ENCODE results near the gene NUCKS1. TPM values are rescaled to one million over a fixed set of nuclear protein-coding genes. Genes with fewer than 3 reads are reported as not detected.

NUCKS1 gene
- total and polyA plus RNA-seq, 2 of the 13 experiments (the other 11 are each of a cell fraction or from before 2014, with no cell fraction given): 35.5 to 117 TPM

DNA sequence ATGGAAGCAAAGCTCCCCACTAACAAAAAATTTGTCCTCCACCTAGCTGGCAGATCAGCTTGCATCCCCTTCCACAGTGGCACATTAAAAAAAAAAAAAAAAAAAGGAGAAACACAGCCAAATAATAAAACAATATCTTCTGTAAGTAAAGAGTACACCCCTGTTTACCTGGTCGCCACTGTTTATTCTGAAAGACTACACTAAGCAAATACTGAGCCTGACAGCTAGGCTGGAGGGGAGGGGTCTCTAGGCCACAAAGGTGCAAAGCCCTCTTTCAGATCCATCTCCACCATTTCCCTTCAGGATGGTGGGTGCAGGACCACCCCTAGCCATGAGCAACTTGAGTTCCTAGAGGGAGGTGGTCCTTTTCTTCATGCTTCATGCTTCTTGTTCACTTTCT lies 46.9 kb downstream of the NUCKS1 start (continued):
- TF ChIP-seq, protein P1, sequence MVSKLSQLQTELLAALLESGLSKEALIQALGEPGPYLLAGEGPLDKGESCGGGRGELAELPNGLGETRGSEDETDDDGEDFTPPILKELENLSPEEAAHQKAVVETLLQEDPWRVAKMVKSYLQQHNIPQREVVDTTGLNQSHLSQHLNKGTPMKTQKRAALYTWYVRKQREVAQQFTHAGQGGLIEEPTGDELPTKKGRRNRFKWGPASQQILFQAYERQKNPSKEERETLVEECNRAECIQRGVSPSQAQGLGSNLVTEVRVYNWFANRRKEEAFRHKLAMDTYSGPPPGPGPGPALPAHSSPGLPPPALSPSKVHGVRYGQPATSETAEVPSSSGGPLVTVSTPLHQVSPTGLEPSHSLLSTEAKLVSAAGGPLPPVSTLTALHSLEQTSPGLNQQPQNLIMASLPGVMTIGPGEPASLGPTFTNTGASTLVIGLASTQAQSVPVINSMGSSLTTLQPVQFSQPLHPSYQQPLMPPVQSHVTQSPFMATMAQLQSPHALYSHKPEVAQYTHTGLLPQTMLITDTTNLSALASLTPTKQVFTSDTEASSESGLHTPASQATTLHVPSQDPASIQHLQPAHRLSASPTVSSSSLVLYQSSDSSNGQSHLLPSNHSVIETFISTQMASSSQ (IDR thresholded peaks at IDR 0.05; ENCODE audit: low read depth): 0 out of 2 replicates have a peak, but pooled peaks have one; percentile 22
- TF ChIP-seq, protein P1 (CRISPR knock-in tag; IDR thresholded peaks at IDR 0.05; ENCODE audit: borderline replicate concordance): no peak
- TF ChIP-seq BRF2 (CRISPR knock-in tag; IDR thresholded peaks at IDR 0.05) (no peak), ZFAT (CRISPR knock-in tag; conservative IDR thresholded peaks at IDR 0.05) (no peak), PHF5A (CRISPR knock-in tag; IDR thresholded peaks at IDR 0.05; ENCODE audit: low read depth, unreplicated experiment) (no peak), ZNF543 (CRISPR knock-in tag; IDR thresholded peaks at IDR 0.05) (no peak), SMC3 (IDR thresholded peaks at IDR 0.05; ENCODE audit: low read length) (no peak), ZNF7 (CRISPR knock-in tag; IDR thresholded peaks at IDR 0.05) (no peak), ZFX (CRISPR knock-in tag; IDR thresholded peaks at IDR 0.05; ENCODE audit: low read depth) (no peak), RXRA (CRISPR knock-in tag; IDR thresholded peaks at IDR 0.05) (no peak), GATAD2A (CRISPR knock-in tag; IDR thresholded peaks at IDR 0.05) (peak; percentile 79), HDAC2 (CRISPR knock-in tag; IDR thresholded peaks at IDR 0.05) (peak; percentile 52; the same call in 1 of the 2 replicates), KLF6 (CRISPR knock-in tag; IDR thresholded peaks at IDR 0.05) (no peak), PCBP1 (IDR thresholded peaks at IDR 0.05; ENCODE audit: borderline replicate concordance, low read depth, low read length) (no peak), ZNF510 (CRISPR knock-in tag; IDR thresholded peaks at IDR 0.05; ENCODE audit: low read depth) (no peak), FLYWCH1 (CRISPR knock-in tag; IDR thresholded peaks at IDR 0.05) (no peak), TGIF2 (CRISPR knock-in tag; IDR thresholded peaks at IDR 0.05) (no peak), GATA4 (IDR thresholded peaks at IDR 0.05; ENCODE audit: borderline replicate concordance, low read depth) (no peak), TOE1 (CRISPR knock-in tag; IDR thresholded peaks at IDR 0.05) (no peak), ZBTB7A (CRISPR knock-in tag; IDR thresholded peaks at IDR 0.05) (peak; percentile 85), MEF2D (CRISPR knock-in tag; IDR thresholded peaks at IDR 0.05) (no peak), POLR2A (IDR thresholded peaks at IDR 0.05; ENCODE audit: insufficient read depth in 1 of 2, low read depth in 2 of 2, low read length in 2 of 2) (no peak)
- TF ChIP-seq, protein P2, sequence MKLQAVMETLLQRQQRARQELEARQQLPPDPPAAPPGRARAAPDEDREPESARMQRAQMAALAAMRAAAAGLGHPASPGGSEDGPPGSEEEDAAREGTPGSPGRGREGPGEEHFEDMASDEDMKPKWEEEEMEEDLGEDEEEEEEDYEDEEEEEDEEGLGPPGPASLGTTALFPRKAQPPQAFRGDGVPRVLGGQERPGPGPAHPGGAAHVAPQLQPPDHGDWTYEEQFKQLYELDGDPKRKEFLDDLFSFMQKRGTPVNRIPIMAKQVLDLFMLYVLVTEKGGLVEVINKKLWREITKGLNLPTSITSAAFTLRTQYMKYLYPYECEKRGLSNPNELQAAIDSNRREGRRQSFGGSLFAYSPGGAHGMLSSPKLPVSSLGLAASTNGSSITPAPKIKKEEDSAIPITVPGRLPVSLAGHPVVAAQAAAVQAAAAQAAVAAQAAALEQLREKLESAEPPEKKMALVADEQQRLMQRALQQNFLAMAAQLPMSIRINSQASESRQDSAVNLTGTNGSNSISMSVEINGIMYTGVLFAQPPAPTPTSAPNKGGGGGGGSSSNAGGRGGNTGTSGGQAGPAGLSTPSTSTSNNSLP (IDR thresholded peaks at IDR 0.05; ENCODE audit: low read depth, low read length): peak; percentile 49
- TF ChIP-seq, protein P3, sequence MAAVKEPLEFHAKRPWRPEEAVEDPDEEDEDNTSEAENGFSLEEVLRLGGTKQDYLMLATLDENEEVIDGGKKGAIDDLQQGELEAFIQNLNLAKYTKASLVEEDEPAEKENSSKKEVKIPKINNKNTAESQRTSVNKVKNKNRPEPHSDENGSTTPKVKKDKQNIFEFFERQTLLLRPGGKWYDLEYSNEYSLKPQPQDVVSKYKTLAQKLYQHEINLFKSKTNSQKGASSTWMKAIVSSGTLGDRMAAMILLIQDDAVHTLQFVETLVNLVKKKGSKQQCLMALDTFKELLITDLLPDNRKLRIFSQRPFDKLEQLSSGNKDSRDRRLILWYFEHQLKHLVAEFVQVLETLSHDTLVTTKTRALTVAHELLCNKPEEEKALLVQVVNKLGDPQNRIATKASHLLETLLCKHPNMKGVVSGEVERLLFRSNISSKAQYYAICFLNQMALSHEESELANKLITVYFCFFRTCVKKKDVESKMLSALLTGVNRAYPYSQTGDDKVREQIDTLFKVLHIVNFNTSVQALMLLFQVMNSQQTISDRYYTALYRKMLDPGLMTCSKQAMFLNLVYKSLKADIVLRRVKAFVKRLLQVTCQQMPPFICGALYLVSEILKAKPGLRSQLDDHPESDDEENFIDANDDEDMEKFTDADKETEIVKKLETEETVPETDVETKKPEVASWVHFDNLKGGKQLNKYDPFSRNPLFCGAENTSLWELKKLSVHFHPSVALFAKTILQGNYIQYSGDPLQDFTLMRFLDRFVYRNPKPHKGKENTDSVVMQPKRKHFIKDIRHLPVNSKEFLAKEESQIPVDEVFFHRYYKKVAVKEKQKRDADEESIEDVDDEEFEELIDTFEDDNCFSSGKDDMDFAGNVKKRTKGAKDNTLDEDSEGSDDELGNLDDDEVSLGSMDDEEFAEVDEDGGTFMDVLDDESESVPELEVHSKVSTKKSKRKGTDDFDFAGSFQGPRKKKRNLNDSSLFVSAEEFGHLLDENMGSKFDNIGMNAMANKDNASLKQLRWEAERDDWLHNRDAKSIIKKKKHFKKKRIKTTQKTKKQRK (IDR thresholded peaks at IDR 0.05; ENCODE audit: low read length): no peak

All from HepG2 (cell line).